Neuronal stem cell (in vitro differentiated cells): Measurements from ENCODE around the gene COG1.

Experiments
- DNase-seq: peaks from one replicate; pipeline ENCODE4 v3.0.0-alpha.2; 2013; ENCODE audit warnings: low spot score
- H2AFZ ChIP-seq: one replicate; pipeline ENCODE4 v1.6.1; 2013; ENCODE audit warnings: mild to moderate bottlenecking, low read length, inconsistent platforms
- H2AK5ac ChIP-seq: 2 replicates; pipeline ENCODE4 v1.6.1; 2013; ENCODE audit warnings: low read depth, mild to moderate bottlenecking, inconsistent platforms, low read length, moderate library complexity, mixed read lengths
- H2BK120ac ChIP-seq: 2 replicates; pipeline ENCODE4 v1.6.1; 2013; ENCODE audit warnings: low read depth, mild to moderate bottlenecking, inconsistent platforms, low read length, moderate library complexity, mixed read lengths
- H2BK12ac ChIP-seq: one replicate; pipeline ENCODE4 v1.6.1; 2013; ENCODE audit warnings: low read length, inconsistent platforms
- H2BK15ac ChIP-seq: 2 replicates; pipeline ENCODE4 v1.6.1; 2013; ENCODE audit warnings: mild to moderate bottlenecking, low read length, inconsistent platforms, mixed read lengths
- H2BK5ac ChIP-seq: one replicate; pipeline ENCODE4 v1.6.1; 2013; ENCODE audit warnings: inconsistent platforms, mild to moderate bottlenecking, low read length, moderate library complexity
- H3K14ac ChIP-seq: one replicate; pipeline ENCODE4 v1.6.1; 2013; ENCODE audit warnings: low read length, inconsistent platforms
- H3K18ac ChIP-seq: 2 replicates; pipeline ENCODE4 v1.6.1; 2013; ENCODE audit warnings: low read length, inconsistent platforms
- H3K23ac ChIP-seq: 2 replicates; pipeline ENCODE4 v1.6.1; 2013; ENCODE audit warnings: low read depth, mild to moderate bottlenecking, mixed read lengths, low read length, inconsistent platforms; ENCODE audit not compliant: poor library complexity
- H3K27ac ChIP-seq: replicated peaks from 3 replicates; pipeline ENCODE4 v1.5.1; 2013; ENCODE audit warnings: low read length, inconsistent platforms
- H3K27me3 ChIP-seq, 3 experiments: 2 replicates each; pipeline ENCODE4 v1.6.1; 2013; ENCODE audit warnings: low read length in 3 of 3, mild to moderate bottlenecking in 2 of 3, inconsistent platforms in 1 of 3, low read depth in 1 of 3, mixed read lengths in 1 of 3, moderate library complexity in 1 of 3; ENCODE audit not compliant: control insufficient read depth in 3 of 3, insufficient read depth in 3 of 3
- H3K36me3 ChIP-seq, 2 donors: replicated peaks in 1 of 2; 2 replicates each; pipeline ENCODE4 v1.6.1; 2013; ENCODE audit warnings: low read length in 2 of 2; ENCODE audit not compliant: control insufficient read depth in 2 of 2, insufficient read depth in 2 of 2
- H3K4ac ChIP-seq: 2 replicates; pipeline ENCODE4 v1.6.1; 2013; ENCODE audit warnings: inconsistent platforms, mild to moderate bottlenecking, low read length, moderate library complexity
- H3K4me1 ChIP-seq, 2 donors: 1 replicate in 1 of 2; 2 replicates in 1 of 2; pipeline ENCODE4 v1.6.1; 2013; ENCODE audit warnings: low read length in 2 of 2, low read depth in 1 of 2; ENCODE audit not compliant: control insufficient read depth in 2 of 2, insufficient read depth in 1 of 2
- H3K4me2 ChIP-seq: one replicate; pipeline ENCODE4 v1.6.1; 2013; ENCODE audit warnings: mild to moderate bottlenecking, low read length, inconsistent platforms; ENCODE audit not compliant: insufficient read depth, poor library complexity, severe bottlenecking
- H3K4me3 ChIP-seq, 2 donors: 2 replicates each; pipeline ENCODE4 v1.5.1; 2013; ENCODE audit warnings: low read length in 2 of 2, mild to moderate bottlenecking in 2 of 2, inconsistent platforms in 1 of 2, moderate library complexity in 1 of 2
- H3K79me1 ChIP-seq: one replicate; pipeline ENCODE4 v1.6.1; 2013; ENCODE audit warnings: low read depth, mild to moderate bottlenecking, inconsistent platforms, low read length, moderate library complexity
- H3K9ac ChIP-seq: one replicate; pipeline ENCODE4 v1.6.1; 2013; ENCODE audit warnings: mild to moderate bottlenecking, low read depth, low read length, inconsistent platforms; ENCODE audit not compliant: poor library complexity
- H3K9me3 ChIP-seq, 2 donors: replicated peaks in 1 of 2; 2 replicates each; pipeline versions ENCODE3 to v1.6.1; 2013; ENCODE audit warnings: low read length in 2 of 2, mild to moderate bottlenecking in 2 of 2, inconsistent platforms in 1 of 2, low read depth in 1 of 2, mixed read lengths in 1 of 2, moderate library complexity in 1 of 2; ENCODE audit not compliant: control insufficient read depth in 2 of 2, insufficient read depth in 1 of 2
- H4K8ac ChIP-seq: one replicate; pipeline ENCODE4 v1.6.1; 2013; ENCODE audit warnings: low read depth, mild to moderate bottlenecking, inconsistent platforms, low read length, moderate library complexity
- H4K91ac ChIP-seq: one replicate; pipeline ENCODE4 v1.6.1; 2013; ENCODE audit warnings: low read length, low read depth, mild to moderate bottlenecking, inconsistent platforms; ENCODE audit not compliant: poor library complexity
- WGBS, 2 donors: extraction: QIAGEN DNeasy Blood & Tissue Kit; methylation state at CpG; one replicate each; pipeline ENCODE4 v1.1.7; 2013; ENCODE audit warnings: missing lambda C conversion rate in 2 of 2, mixed read lengths in 1 of 2; ENCODE audit not compliant: insufficient read length in 2 of 2, insufficient replicate concordance in 1 of 2; ENCODE audit errors: extremely low coverage in 2 of 2; 5-methylcytosine and 5-hydroxymethylcytosine counted together

Gene COG1

DNA sequence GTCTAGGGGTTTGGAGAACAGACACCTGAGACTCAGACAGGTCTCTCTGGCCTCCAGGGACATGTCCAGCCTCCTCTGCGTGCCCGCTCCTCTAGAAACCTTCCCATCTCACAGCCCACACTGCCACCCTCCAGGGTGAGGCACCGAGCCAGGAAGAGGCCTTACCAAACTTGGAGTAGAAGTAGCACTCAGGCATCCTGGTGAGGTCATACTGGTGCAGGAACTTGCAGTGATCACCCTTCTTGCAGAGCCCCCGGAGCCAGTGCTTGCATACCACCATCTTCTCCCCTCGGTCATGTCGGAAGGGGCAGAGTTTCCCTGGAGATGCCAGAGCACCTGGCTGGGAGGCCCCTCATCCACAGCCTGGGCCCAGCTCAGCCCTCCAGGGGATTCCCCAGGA is 64.7 kb downstream of the COG1 start:
- H3K27me3 ChIP-seq = no peaks in the 10 kb centered on the region
- H2AFZ ChIP-seq = no peak overlapping the region
- no CpG with 5 or more reads among the region's 6 CpGs for WGBS, 2 donors
- no peak overlapping the region for H3K23ac ChIP-seq
- H3K9me3 ChIP-seq = no peaks in the 10 kb centered on the region
- no peak overlapping the region for H2BK12ac ChIP-seq
- H2AK5ac ChIP-seq = peak overlapping the region; percentile 20
- H3K9ac ChIP-seq = no peak overlapping the region
- H4K91ac ChIP-seq = no peak overlapping the region
- H2BK5ac ChIP-seq = no peak overlapping the region
- no peak overlapping the region for H2BK15ac ChIP-seq
- no peak for DNase-seq
- H3K4me3 ChIP-seq = no peak overlapping the region
- H3K79me1 ChIP-seq = no peaks in the 10 kb centered on the region
- no peak overlapping the region for H3K4ac ChIP-seq
- H3K27ac ChIP-seq = no peak overlapping the region
- H3K4me2 ChIP-seq = no peak overlapping the region
- no peaks in the 10 kb centered on the region for H3K36me3 ChIP-seq
- peak overlapping the region; percentile 61 for H3K18ac ChIP-seq
- H4K8ac ChIP-seq = no peak overlapping the region
- H3K4me1 ChIP-seq = peaks cover 10 to 11% of the 10 kb centered on the region in 2 donors
- no peak overlapping the region for H3K14ac ChIP-seq
- H2BK120ac ChIP-seq = no peak overlapping the region
